GM23338 (cell line): ENCODE data around the gene FNDC3A. TPM values are rescaled to one million over a fixed set of nuclear protein-coding genes. Genes with fewer than 3 reads are reported as not detected.
A peak's percentile ranks its signal among the peaks of the same experiment; 100 is the strongest.

Source experiments
- ATAC-seq: fragments of 200-7000 bp; cut with Tn5 transposase; 3 replicates; pipeline ENCODE4 v1.9.1; 2020
- DNase-seq: peaks from one replicate; pipeline ENCODE4 v3.0.0-alpha.2; 2015; ENCODE audit warnings: low spot score
- H2AFZ ChIP-seq: fragments of 200-600 bp; sonication (generic); 2 replicates; pipeline ENCODE4 v1.8.0; 2016; ENCODE audit warnings: antibody characterized with exemption, mild to moderate bottlenecking, moderate library complexity
- H3F3A ChIP-seq: fragments of 200-600 bp; sonication (generic); replicated peaks from 2 replicates; pipeline ENCODE4 v1.8.0; 2017; ENCODE audit warnings: antibody characterized with exemption, mixed run types, low read depth
- H3K27ac ChIP-seq: fragments of 200-600 bp; sonication (generic); 2 replicates; pipeline ENCODE4 v1.6.1; 2016; ENCODE audit warnings: low read depth
- H3K27me3 ChIP-seq: fragments of 200-600 bp; sonication (generic); 2 replicates; pipeline ENCODE4 v1.8.0; 2016; ENCODE audit warnings: mild to moderate bottlenecking, mixed run types, moderate library complexity; ENCODE audit not compliant: insufficient read depth
- H3K36me3 ChIP-seq: fragments of 200-600 bp; sonication (generic); 2 replicates; pipeline ENCODE4 v1.8.0; 2016; ENCODE audit warnings: mild to moderate bottlenecking; ENCODE audit not compliant: insufficient read depth
- H3K4me1 ChIP-seq: fragments of 200-600 bp; sonication (generic); 2 replicates; pipeline ENCODE4 v1.8.0; 2016; ENCODE audit warnings: mild to moderate bottlenecking, moderate library complexity; ENCODE audit not compliant: insufficient read depth
- H3K4me2 ChIP-seq: fragments of 200-600 bp; sonication (generic); 2 replicates; pipeline ENCODE4 v1.7.1; 2017; ENCODE audit warnings: mixed run types
- H3K4me3 ChIP-seq: fragments of 200-600 bp; sonication (generic); 2 replicates; pipeline ENCODE4 v1.6.1; 2016; ENCODE audit warnings: mixed run types
- H3K79me2 ChIP-seq: fragments of 200-600 bp; sonication (generic); replicated peaks from 2 replicates; pipeline ENCODE4 v1.8.0; 2017; ENCODE audit warnings: mild to moderate bottlenecking; ENCODE audit not compliant: insufficient read depth
- H3K9me2 ChIP-seq: fragments of 200-600 bp; sonication (generic); 2 replicates; pipeline ENCODE4 v1.8.0; 2017; ENCODE audit not compliant: insufficient read depth
- H4K20me1 ChIP-seq: fragments of 200-600 bp; sonication (generic); replicated peaks from 2 replicates; pipeline ENCODE4 v1.8.0; 2017; ENCODE audit warnings: mild to moderate bottlenecking; ENCODE audit not compliant: insufficient read depth
- H3K27ac Mint-ChIP-seq: 2 replicates; pipeline ENCODE4 v1.8.0; 2020; ENCODE audit warnings: inconsistent platforms, mild to moderate bottlenecking, moderate library complexity, mixed read lengths
- H3K27me3 Mint-ChIP-seq: 3 replicates; pipeline ENCODE4 v1.8.0; 2022; ENCODE audit warnings: low read depth, mild to moderate bottlenecking, moderate library complexity, mixed read lengths, inconsistent platforms; ENCODE audit not compliant: insufficient read depth, poor library complexity
- H3K36me3 Mint-ChIP-seq: 3 replicates; pipeline ENCODE4 v1.8.0; 2021; ENCODE audit warnings: low read depth, mild to moderate bottlenecking, inconsistent platforms, moderate library complexity, mixed read lengths
- H3K4me1 Mint-ChIP-seq: 3 replicates; pipeline ENCODE4 v1.8.0; 2020; ENCODE audit warnings: mild to moderate bottlenecking, inconsistent platforms, mixed read lengths
- H3K4me3 Mint-ChIP-seq: 3 replicates; pipeline ENCODE4 v1.8.0; 2021; ENCODE audit warnings: moderate library complexity, mild to moderate bottlenecking, inconsistent platforms, mixed read lengths
- H3K9me3 Mint-ChIP-seq: 3 replicates; pipeline ENCODE4 v1.8.0; 2020; ENCODE audit warnings: moderate library complexity, mild to moderate bottlenecking, inconsistent platforms, mixed read lengths
- EZH2phosphoT487 ChIP-seq: fragments of 200-600 bp; sonication (generic); IDR thresholded peaks from one replicate; pipeline ENCODE4 v1.8.1; 2018; ENCODE audit warnings: antibody characterized with exemption; ENCODE audit not compliant: unreplicated experiment
- JUNB ChIP-seq: IDR thresholded peaks from one replicate; pipeline ENCODE4 v1.6.1; 2016; ENCODE audit warnings: antibody characterized with exemption; ENCODE audit not compliant: unreplicated experiment
- NANOG ChIP-seq: IDR thresholded peaks from 2 replicates; pipeline ENCODE4 v1.6.1; 2016; ENCODE audit warnings: antibody characterized with exemption, borderline replicate concordance
- POLR2AphosphoS5 ChIP-seq: IDR thresholded peaks from 2 replicates; pipeline ENCODE4 v1.6.1; 2016; ENCODE audit warnings: antibody characterized with exemption, low read depth
- REST ChIP-seq: IDR thresholded peaks from one replicate; pipeline ENCODE4 v1.6.1; 2018; ENCODE audit warnings: antibody characterized with exemption; ENCODE audit not compliant: unreplicated experiment
- STAT1 ChIP-seq: IDR thresholded peaks from one replicate; pipeline ENCODE4 v1.6.1; 2016; ENCODE audit warnings: antibody characterized with exemption; ENCODE audit not compliant: unreplicated experiment
- ZNF114 ChIP-seq: fragments of 250-450 bp; sonication (Bioruptor Pico); IDR thresholded peaks from 2 replicates; pipeline ENCODE4 v1.5.0; 2020; ENCODE audit warnings: mild to moderate bottlenecking, moderate library complexity
- ZNF331 ChIP-seq: fragments of 250-450 bp; sonication (Bioruptor Pico); IDR thresholded peaks from 2 replicates; pipeline ENCODE4 v1.5.0; 2020; ENCODE audit warnings: low read depth, mild to moderate bottlenecking, moderate library complexity
- polyA plus RNA-seq: library from polyadenylated mRNA; unstranded; fragments of >200 nt; fragmentation: Nextera tagmentation; extraction: Ambion mirVana; gene quantifications from 2 replicates; pipeline ENCODE4 v1.2.1, GENCODE V29; 2016
- total RNA-seq: library from RNA; depleted of rRNA; stranded (reverse); fragments of >200 nt; shearing (Covaris generic); gene quantifications from 2 replicates; pipeline ENCODE4 v1.2.3, GENCODE V29; 2014
- TF ChIP-seq, protein P1 (sequence below): fragments of 250-450 bp; sonication (Bioruptor Pico); IDR thresholded peaks from 2 replicates; pipeline ENCODE4 v1.5.0; 2020; ENCODE audit warnings: mild to moderate bottlenecking, moderate library complexity
- TF ChIP-seq, protein P2 (sequence below): IDR thresholded peaks from 2 replicates; pipeline ENCODE4 v1.6.1; 2016; ENCODE audit warnings: antibody characterized with exemption

The FNDC3A gene
- total and polyA plus RNA-seq, 2 experiments from 2014 or later: 10.3 to 31.1 TPM

DNA sequence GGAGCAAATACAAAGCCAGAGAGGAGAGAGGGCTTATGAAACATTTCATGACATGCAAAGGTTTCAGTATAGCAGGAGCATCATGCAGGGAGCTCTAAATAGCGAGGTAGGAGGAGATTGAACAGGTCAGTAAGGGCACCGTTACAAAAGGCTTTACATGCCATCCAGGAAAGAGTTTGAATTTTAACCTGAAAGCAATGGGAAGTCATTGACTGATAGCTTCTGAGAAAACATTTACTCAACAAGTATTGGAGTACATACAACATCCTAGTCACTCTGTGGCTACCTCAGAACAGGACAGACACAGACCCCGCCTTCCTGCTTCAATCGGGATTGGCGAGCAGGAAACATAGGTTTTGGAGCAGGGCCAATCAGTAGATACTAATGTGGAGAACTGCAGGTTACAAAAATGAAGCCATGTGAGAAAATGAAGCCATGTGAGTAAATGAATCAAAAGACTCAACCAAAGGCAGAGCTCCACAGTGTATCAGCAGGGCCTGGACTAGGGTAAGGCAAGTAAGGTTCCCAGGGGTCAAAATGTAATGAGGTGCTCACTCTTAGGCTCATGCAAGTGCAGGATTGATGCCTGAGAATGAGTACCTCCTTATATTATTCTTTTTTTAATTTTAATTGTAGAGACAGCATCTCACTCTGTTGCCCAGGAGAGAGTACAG, 46.8 kb upstream of the FNDC3A start:
- 0 out of 2 replicates have a peak, but pooled peaks cover 8% of the 10 kb centered on the region for H3K9me2 ChIP-seq
- no peaks in the 10 kb centered on the region for H3K4me1 ChIP-seq
- no peaks in the 10 kb centered on the region for H4K20me1 ChIP-seq
- no peak overlapping the region for H3K4me2 ChIP-seq
- no peaks in the 10 kb centered on the region for H3K79me2 ChIP-seq
- no peak overlapping the region for H3K4me3 ChIP-seq
- H3K27me3 ChIP-seq: no peaks in the 10 kb centered on the region
- peak overlapping the region; percentile 70; the same call in 1 of the 2 replicates for H2AFZ ChIP-seq
- no peak overlapping the region for H3K4me3 Mint-ChIP-seq
- H3K27ac Mint-ChIP-seq: no peak overlapping the region
- H3F3A ChIP-seq: no peaks in the 10 kb centered on the region
- no peaks in the 10 kb centered on the region for H3K36me3 Mint-ChIP-seq
- ATAC-seq (no peak), DNase-seq (no peak)
- no peaks in the 10 kb centered on the region for H3K36me3 ChIP-seq
- peaks cover 2% of the 10 kb centered on the region for H3K27me3 Mint-ChIP-seq
- TF ChIP-seq, protein P1, sequence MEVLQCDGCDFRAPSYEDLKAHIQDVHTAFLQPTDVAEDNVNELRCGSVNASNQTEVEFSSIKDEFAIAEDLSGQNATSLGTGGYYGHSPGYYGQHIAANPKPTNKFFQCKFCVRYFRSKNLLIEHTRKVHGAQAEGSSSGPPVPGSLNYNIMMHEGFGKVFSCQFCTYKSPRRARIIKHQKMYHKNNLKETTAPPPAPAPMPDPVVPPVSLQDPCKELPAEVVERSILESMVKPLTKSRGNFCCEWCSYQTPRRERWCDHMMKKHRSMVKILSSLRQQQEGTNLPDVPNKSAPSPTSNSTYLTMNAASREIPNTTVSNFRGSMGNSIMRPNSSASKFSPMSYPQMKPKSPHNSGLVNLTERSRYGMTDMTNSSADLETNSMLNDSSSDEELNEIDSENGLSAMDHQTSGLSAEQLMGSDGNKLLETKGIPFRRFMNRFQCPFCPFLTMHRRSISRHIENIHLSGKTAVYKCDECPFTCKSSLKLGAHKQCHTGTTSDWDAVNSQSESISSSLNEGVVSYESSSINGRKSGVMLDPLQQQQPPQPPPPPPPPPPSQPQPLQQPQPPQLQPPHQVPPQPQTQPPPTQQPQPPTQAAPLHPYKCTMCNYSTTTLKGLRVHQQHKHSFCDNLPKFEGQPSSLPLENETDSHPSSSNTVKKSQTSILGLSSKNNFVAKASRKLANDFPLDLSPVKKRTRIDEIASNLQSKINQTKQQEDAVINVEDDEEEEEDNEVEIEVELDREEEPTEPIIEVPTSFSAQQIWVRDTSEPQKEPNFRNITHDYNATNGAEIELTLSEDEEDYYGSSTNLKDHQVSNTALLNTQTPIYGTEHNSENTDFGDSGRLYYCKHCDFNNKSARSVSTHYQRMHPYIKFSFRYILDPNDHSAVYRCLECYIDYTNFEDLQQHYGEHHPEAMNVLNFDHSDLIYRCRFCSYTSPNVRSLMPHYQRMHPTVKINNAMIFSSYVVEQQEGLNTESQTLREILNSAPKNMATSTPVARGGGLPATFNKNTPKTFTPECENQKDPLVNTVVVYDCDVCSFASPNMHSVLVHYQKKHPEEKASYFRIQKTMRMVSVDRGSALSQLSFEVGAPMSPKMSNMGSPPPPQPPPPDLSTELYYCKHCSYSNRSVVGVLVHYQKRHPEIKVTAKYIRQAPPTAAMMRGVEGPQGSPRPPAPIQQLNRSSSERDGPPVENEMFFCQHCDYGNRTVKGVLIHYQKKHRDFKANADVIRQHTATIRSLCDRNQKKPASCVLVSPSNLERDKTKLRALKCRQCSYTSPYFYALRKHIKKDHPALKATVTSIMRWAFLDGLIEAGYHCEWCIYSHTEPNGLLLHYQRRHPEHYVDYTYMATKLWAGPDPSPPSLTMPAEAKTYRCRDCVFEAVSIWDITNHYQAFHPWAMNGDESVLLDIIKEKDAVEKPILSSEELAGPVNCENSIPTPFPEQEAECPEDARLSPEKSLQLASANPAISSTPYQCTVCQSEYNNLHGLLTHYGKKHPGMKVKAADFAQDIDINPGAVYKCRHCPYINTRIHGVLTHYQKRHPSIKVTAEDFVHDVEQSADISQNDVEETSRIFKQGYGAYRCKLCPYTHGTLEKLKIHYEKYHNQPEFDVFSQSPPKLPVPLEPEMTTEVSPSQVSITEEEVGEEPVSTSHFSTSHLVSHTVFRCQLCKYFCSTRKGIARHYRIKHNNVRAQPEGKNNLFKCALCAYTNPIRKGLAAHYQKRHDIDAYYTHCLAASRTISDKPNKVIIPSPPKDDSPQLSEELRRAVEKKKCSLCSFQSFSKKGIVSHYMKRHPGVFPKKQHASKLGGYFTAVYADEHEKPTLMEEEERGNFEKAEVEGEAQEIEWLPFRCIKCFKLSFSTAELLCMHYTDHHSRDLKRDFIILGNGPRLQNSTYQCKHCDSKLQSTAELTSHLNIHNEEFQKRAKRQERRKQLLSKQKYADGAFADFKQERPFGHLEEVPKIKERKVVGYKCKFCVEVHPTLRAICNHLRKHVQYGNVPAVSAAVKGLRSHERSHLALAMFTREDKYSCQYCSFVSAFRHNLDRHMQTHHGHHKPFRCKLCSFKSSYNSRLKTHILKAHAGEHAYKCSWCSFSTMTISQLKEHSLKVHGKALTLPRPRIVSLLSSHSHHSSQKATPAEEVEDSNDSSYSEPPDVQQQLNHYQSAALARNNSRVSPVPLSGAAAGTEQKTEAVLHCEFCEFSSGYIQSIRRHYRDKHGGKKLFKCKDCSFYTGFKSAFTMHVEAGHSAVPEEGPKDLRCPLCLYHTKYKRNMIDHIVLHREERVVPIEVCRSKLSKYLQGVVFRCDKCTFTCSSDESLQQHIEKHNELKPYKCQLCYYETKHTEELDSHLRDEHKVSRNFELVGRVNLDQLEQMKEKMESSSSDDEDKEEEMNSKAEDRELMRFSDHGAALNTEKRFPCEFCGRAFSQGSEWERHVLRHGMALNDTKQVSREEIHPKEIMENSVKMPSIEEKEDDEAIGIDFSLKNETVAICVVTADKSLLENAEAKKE (CRISPR knock-in tag): no peak
- H3K9me3 Mint-ChIP-seq: no peaks in the 10 kb centered on the region; the same call in 2 of the 3 replicates
- no peak overlapping the region for H3K27ac ChIP-seq
- peaks cover under 1% of the 10 kb centered on the region; the same call in 1 of the 3 replicates for H3K4me1 Mint-ChIP-seq

DNA sequence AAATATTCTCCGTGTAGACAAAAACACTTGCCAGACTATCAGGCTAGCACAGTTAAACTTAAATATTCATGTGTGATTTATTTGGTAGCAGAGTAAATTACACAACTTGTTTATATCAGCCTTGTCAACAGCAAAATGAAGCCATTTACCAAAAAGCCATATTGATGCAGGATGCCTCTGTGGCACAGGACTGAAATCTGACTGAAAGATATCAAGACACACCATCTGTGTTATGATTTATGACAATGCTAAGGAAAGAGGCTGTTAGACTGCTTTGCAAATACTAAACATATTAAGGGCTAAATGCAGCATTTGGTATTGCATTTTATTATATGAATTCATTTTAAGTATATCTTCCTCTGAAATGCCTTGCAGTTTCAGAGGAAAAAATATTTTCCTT, 44.8 kb upstream of the FNDC3A start:
- no peak overlapping the region for H3K4me3 ChIP-seq
- H3K27me3 ChIP-seq: no peaks in the 10 kb centered on the region
- no peaks in the 10 kb centered on the region for H3F3A ChIP-seq
- H4K20me1 ChIP-seq: no peaks in the 10 kb centered on the region
- no peaks in the 10 kb centered on the region for H3K9me2 ChIP-seq
- no peaks in the 10 kb centered on the region for H3K4me1 ChIP-seq
- no peaks in the 10 kb centered on the region for H3K79me2 ChIP-seq
- H3K27ac ChIP-seq: no peak overlapping the region
- no peaks in the 10 kb centered on the region for H3K36me3 Mint-ChIP-seq
- DNase-seq (no peak), ATAC-seq (no peak)
- no peak overlapping the region for H2AFZ ChIP-seq
- H3K27ac Mint-ChIP-seq: no peak overlapping the region
- H3K27me3 Mint-ChIP-seq: peaks cover 2% of the 10 kb centered on the region
- no peak overlapping the region for H3K4me2 ChIP-seq
- H3K4me1 Mint-ChIP-seq: no peaks in the 10 kb centered on the region
- H3K36me3 ChIP-seq: no peaks in the 10 kb centered on the region
- no peaks in the 10 kb centered on the region; the same call in 2 of the 3 replicates for H3K9me3 Mint-ChIP-seq
- H3K4me3 Mint-ChIP-seq: no peak overlapping the region
- no peak for TF ChIP-seq NANOG
- TF ChIP-seq JUNB: no peak
- no peak for TF ChIP-seq STAT1
- TF ChIP-seq ZNF114 (CRISPR knock-in tag): no peak
- no peak for TF ChIP-seq POLR2AphosphoS5
- TF ChIP-seq, protein P2, sequence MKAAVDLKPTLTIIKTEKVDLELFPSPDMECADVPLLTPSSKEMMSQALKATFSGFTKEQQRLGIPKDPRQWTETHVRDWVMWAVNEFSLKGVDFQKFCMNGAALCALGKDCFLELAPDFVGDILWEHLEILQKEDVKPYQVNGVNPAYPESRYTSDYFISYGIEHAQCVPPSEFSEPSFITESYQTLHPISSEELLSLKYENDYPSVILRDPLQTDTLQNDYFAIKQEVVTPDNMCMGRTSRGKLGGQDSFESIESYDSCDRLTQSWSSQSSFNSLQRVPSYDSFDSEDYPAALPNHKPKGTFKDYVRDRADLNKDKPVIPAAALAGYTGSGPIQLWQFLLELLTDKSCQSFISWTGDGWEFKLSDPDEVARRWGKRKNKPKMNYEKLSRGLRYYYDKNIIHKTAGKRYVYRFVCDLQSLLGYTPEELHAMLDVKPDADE: no peak
- TF ChIP-seq REST: no peak
- no peak for TF ChIP-seq EZH2phosphoT487
- no peak for TF ChIP-seq ZNF331 (CRISPR knock-in tag)
